HepG2 (cell line): ENCODE data around the gene RNPEPL1. TPM values are rescaled to one million over a fixed set of nuclear protein-coding genes. Genes with fewer than 3 reads are reported as not detected.

Source experiments
- AKNA ChIP-seq: sonication (generic); formaldehyde crosslinking; IDR thresholded peaks from 2 replicates; pipeline ENCODE4 v1.4.0; 2020; ENCODE audit warnings: missing genetic modification reagents, borderline replicate concordance
- ATF6 ChIP-seq: sonication (generic); formaldehyde crosslinking; conservative IDR thresholded peaks from 2 replicates; pipeline ENCODE4 v1.4.0; 2020; ENCODE audit warnings: missing genetic modification reagents
- E2F2 ChIP-seq: sonication (generic); formaldehyde crosslinking; IDR thresholded peaks from 2 replicates; pipeline ENCODE4 v1.4.0; 2020; ENCODE audit warnings: missing genetic modification reagents, borderline replicate concordance
- GATA4 ChIP-seq: sonication (generic); IDR thresholded peaks from 2 replicates; pipeline ENCODE4 v1.6.1; 2016; ENCODE audit warnings: antibody characterized with exemption, low read depth, borderline replicate concordance
- HDAC6 ChIP-seq: fragments of 200-600 bp; sonication (generic); IDR thresholded peaks from 2 replicates; pipeline ENCODE4 v1.7.0; 2017; ENCODE audit warnings: mild to moderate bottlenecking, antibody characterized with exemption, low read length, low read depth
- HNRNPL ChIP-seq: fragments of 200-400 bp; formaldehyde crosslinking; IDR thresholded peaks from 2 replicates; pipeline ENCODE4 v1.6.1; 2017; ENCODE audit warnings: mild to moderate bottlenecking, low read depth, low read length
- HOXA7 ChIP-seq: sonication (generic); formaldehyde crosslinking; IDR thresholded peaks from 2 replicates; pipeline ENCODE4 v1.8.1; 2022; ENCODE audit warnings: mild to moderate bottlenecking, missing genetic modification reagents, moderate library complexity
- MATR3 ChIP-seq: sonication (generic); formaldehyde crosslinking; IDR thresholded peaks from 2 replicates; pipeline ENCODE4 v1.4.0; 2020; ENCODE audit warnings: missing genetic modification reagents
- MXD3 ChIP-seq: IDR thresholded peaks from 2 replicates; pipeline ENCODE4 v1.6.1; 2016; ENCODE audit warnings: mild to moderate bottlenecking, missing biosample characterization, missing genetic modification reagents
- NONO ChIP-seq, 2 experiments: fragments of 450-650 bp in 1 of 2; sonication (generic) in 1 of 2; formaldehyde crosslinking in 1 of 2; IDR thresholded peaks in 1 of 2; conservative IDR thresholded peaks in 1 of 2; 2 replicates each; pipeline versions ENCODE4 v1.6.1 to v1.8.0; 2017 to 2022; ENCODE audit warnings: mild to moderate bottlenecking in 1 of 2, missing genetic modification reagents in 1 of 2, moderate library complexity in 1 of 2
- PCBP2 ChIP-seq: fragments of 200-400 bp; formaldehyde crosslinking; optimal IDR thresholded peaks from 2 replicates; pipeline ENCODE3; 2018; ENCODE audit warnings: low read length, low read depth; ENCODE audit not compliant: poor library complexity, severe bottlenecking
- RFXAP ChIP-seq: sonication (generic); formaldehyde crosslinking; IDR thresholded peaks from 2 replicates; pipeline ENCODE4 v1.4.0; 2020; ENCODE audit warnings: missing genetic modification reagents, borderline replicate concordance
- SATB2 ChIP-seq: sonication (generic); formaldehyde crosslinking; IDR thresholded peaks from 2 replicates; pipeline ENCODE4 v1.5.0; 2020; ENCODE audit warnings: missing genetic modification reagents
- ZKSCAN5 ChIP-seq: sonication (generic); formaldehyde crosslinking; IDR thresholded peaks from 2 replicates; pipeline ENCODE4 v1.5.1; 2020; ENCODE audit warnings: mild to moderate bottlenecking, missing genetic modification reagents
- ZNF180 ChIP-seq: sonication (generic); formaldehyde crosslinking; IDR thresholded peaks from 2 replicates; pipeline ENCODE4 v1.4.0; 2020; ENCODE audit warnings: low read depth, missing genetic modification reagents, borderline replicate concordance
- ZNF225 ChIP-seq: sonication (generic); formaldehyde crosslinking; IDR thresholded peaks from 2 replicates; pipeline ENCODE4 v1.4.0; 2020; ENCODE audit warnings: mild to moderate bottlenecking, missing genetic modification reagents
- ZNF468 ChIP-seq: sonication (generic); formaldehyde crosslinking; IDR thresholded peaks from 2 replicates; pipeline ENCODE4 v1.8.0; 2022; ENCODE audit warnings: mild to moderate bottlenecking, moderate library complexity, missing genetic modification reagents
- ZNF562 ChIP-seq: sonication (generic); formaldehyde crosslinking; IDR thresholded peaks from 2 replicates; pipeline ENCODE4 v1.8.0; 2022; ENCODE audit warnings: missing genetic modification reagents, borderline replicate concordance
- ZNF644 ChIP-seq: IDR thresholded peaks from 2 replicates; pipeline ENCODE4 v1.6.1; 2016; ENCODE audit warnings: low read depth
- ZNF776 ChIP-seq: sonication (generic); formaldehyde crosslinking; IDR thresholded peaks from 2 replicates; pipeline ENCODE4 v1.4.0; 2020; ENCODE audit warnings: mild to moderate bottlenecking, missing genetic modification reagents
- ZNF839 ChIP-seq: sonication (generic); formaldehyde crosslinking; IDR thresholded peaks from 2 replicates; pipeline ENCODE4 v1.4.0; 2020; ENCODE audit warnings: missing genetic modification reagents, mild to moderate bottlenecking, borderline replicate concordance
- polyA plus RNA-seq, 8 experiments: library from polyadenylated mRNA; depleted of rRNA in 3 of 8; stranded (reverse) in 7 of 8; unstranded in 1 of 8; fragments of >200 nt; fragmentation: Illumina TruSeq in 4 of 8; extraction: Trizol in 4 of 8; gene quantifications; 2 replicates each; pipeline versions ENCODE4 v1.2.1 to v1.2.3, GENCODE V29; 2011 to 2016; ENCODE audit warnings: low read depth in 4 of 8, missing spikeins in 1 of 8, mixed read lengths in 1 of 8; ENCODE audit not compliant: insufficient read depth in 1 of 8
- total RNA-seq, 5 experiments: library from RNA; depleted of rRNA; stranded (reverse); fragments of >200 nt; fragmentation: Illumina TruSeq; extraction: Trizol; gene quantifications; 2 replicates each; pipeline ENCODE4 v1.2.3, GENCODE V29; 2016; ENCODE audit warnings: low read depth in 1 of 5

The RNPEPL1 gene
- total and polyA plus RNA-seq, 2 of the 13 experiments (the other 11 are each of a cell fraction or from before 2014, with no cell fraction given) = 13.0 to 18.0 TPM

- TF ChIP-seq NONO (IDR thresholded peaks at IDR 0.05) (no peak), NONO (CRISPR knock-in tag; conservative IDR thresholded peaks at IDR 0.05) (peak; percentile 76; the same call in 1 of the 2 replicates), ZNF776 (CRISPR knock-in tag) (no peak), HOXA7 (CRISPR knock-in tag) (no peak), MXD3 (CRISPR knock-in tag) (peak; percentile 73), ZNF225 (CRISPR knock-in tag) (peak; percentile 76; the same call in 1 of the 2 replicates), ZNF180 (CRISPR knock-in tag) (no peak), MATR3 (CRISPR knock-in tag) (no peak), RFXAP (CRISPR knock-in tag) (peak; percentile 85; the same call in 1 of the 2 replicates), ZNF468 (CRISPR knock-in tag) (0 out of 2 replicates have a peak, but pooled peaks have one; percentile 59), ATF6 (no peak), ZNF644 (no peak), HDAC6 (no peak), SATB2 (no peak), PCBP2 (no peak), AKNA (no peak), ZKSCAN5 (CRISPR knock-in tag) (no peak), GATA4 (no peak), HNRNPL (peak; percentile 100), E2F2 (CRISPR knock-in tag) (no peak), ZNF562 (no peak), ZNF839 (CRISPR knock-in tag) (no peak)
Measured at GRCh38 chr2:240579771-240580614, 11.7 kb downstream of the RNPEPL1 start (continued).
